HEK293T (cell line): Measurements from ENCODE around the gene MPZ.

Source experiments
- ARNT ChIP-seq: fragments of 450-650 bp; IDR thresholded peaks from 2 replicates; pipeline ENCODE4 v1.6.1; 2017; ENCODE audit warnings: mild to moderate bottlenecking
- BHLHE40 ChIP-seq: fragments of 450-650 bp; IDR thresholded peaks from 2 replicates; pipeline ENCODE4 v1.6.1; 2016; ENCODE audit warnings: mild to moderate bottlenecking, moderate library complexity, borderline replicate concordance
- CTBP1 ChIP-seq: fragments of 450-650 bp; IDR thresholded peaks from 2 replicates; pipeline ENCODE4 v1.6.1; 2016; ENCODE audit warnings: borderline replicate concordance
- FOXA1 ChIP-seq: fragments of 450-650 bp; IDR thresholded peaks from 2 replicates; pipeline ENCODE4 v1.6.1; 2016; ENCODE audit warnings: mild to moderate bottlenecking
- FOXK2 ChIP-seq: fragments of 450-650 bp; IDR thresholded peaks from 2 replicates; pipeline ENCODE4 v1.6.1; 2016; ENCODE audit warnings: mild to moderate bottlenecking
- FOXM1 ChIP-seq: fragments of 450-650 bp; IDR thresholded peaks from 2 replicates; pipeline ENCODE4 v1.6.1; 2017; ENCODE audit warnings: mild to moderate bottlenecking, borderline replicate concordance
- HDGF ChIP-seq: fragments of 450-650 bp; IDR thresholded peaks from 2 replicates; pipeline ENCODE4 v1.6.1; 2017; ENCODE audit warnings: antibody characterized with exemption, borderline replicate concordance
- L3MBTL2 ChIP-seq: fragments of 450-650 bp; conservative IDR thresholded peaks from 2 replicates; pipeline ENCODE4 v1.6.1; 2016; ENCODE audit warnings: mild to moderate bottlenecking
- LEF1 ChIP-seq: fragments of 450-650 bp; IDR thresholded peaks from 2 replicates; pipeline ENCODE4 v1.6.1; 2017; ENCODE audit warnings: mild to moderate bottlenecking, borderline replicate concordance
- NFRKB ChIP-seq: fragments of 450-650 bp; IDR thresholded peaks from 2 replicates; pipeline ENCODE4 v1.6.1; 2016; ENCODE audit warnings: mild to moderate bottlenecking, moderate library complexity
- PKNOX1 ChIP-seq: fragments of 450-650 bp; IDR thresholded peaks from 2 replicates; pipeline ENCODE4 v1.6.1; 2016
- SP1 ChIP-seq: fragments of 450-650 bp; IDR thresholded peaks from 2 replicates; pipeline ENCODE4 v1.6.1; 2017
- SUZ12 ChIP-seq: fragments of 450-650 bp; IDR thresholded peaks from 2 replicates; pipeline ENCODE4 v1.6.1; 2016; ENCODE audit warnings: mild to moderate bottlenecking
- ZNF384 ChIP-seq: fragments of 450-650 bp; IDR thresholded peaks from 2 replicates; pipeline ENCODE4 v1.6.1; 2016

- TF ChIP-seq FOXA1 (no peak), SUZ12 (no peak), SP1 (no peak), PKNOX1 (no peak), HDGF (no peak), FOXK2 (no peak), ZNF384 (no peak), ARNT (no peak), FOXM1 (no peak), NFRKB (no peak), BHLHE40 (no peak), CTBP1 (no peak), LEF1 (no peak), L3MBTL2 (no peak)
These were observed 23.4 kb upstream of the MPZ start for GRCh38 chr1:161333166-161333565.
